H1 (cell line): ENCODE data around the gene KATNA1. TPM values are rescaled to one million over a fixed set of nuclear protein-coding genes. Genes with fewer than 3 reads are reported as not detected.

ENCODE experiments used
- CTCF ChIA-PET: fragments of 300-600 bp; sonication (Branson Sonifier 250); formaldehyde crosslinking; loops from one replicate; lab custom pipeline; 2021; ENCODE audit not compliant: partially characterized antibody; lab: Charles Lee
- POLR2A ChIA-PET: fragments of 300-600 bp; sonication (Branson Sonifier 250); formaldehyde crosslinking; loops from one replicate; lab custom pipeline; 2021; ENCODE audit warnings: inconsistent platforms; ENCODE audit not compliant: partially characterized antibody; lab: Charles Lee
- DNase-seq, 2 experiments: peaks; one replicate each; pipeline versions ENCODE4 v3.0.0 to v3.0.0-alpha.2; 2010 to 2022; ENCODE audit warnings: low spot score in 2 of 2, low read depth in 1 of 2, mixed read lengths in 1 of 2
- FAIRE-seq: peaks from 2 replicates; lab custom pipeline; 2011; peaks lifted over from hg19 to GRCh38; lab: Jason Lieb, UNC
- H2AFZ ChIP-seq: 2 replicates; pipeline ENCODE4 v1.8.1; 2012; ENCODE audit warnings: low read length, inconsistent platforms
- H2AK5ac ChIP-seq: 2 replicates; pipeline ENCODE4 v1.6.1; 2013; ENCODE audit warnings: low read depth, low read length
- H2BK120ac ChIP-seq: replicated peaks from 2 replicates; pipeline ENCODE3; 2013; ENCODE audit warnings: low read depth, low read length, inconsistent platforms
- H2BK12ac ChIP-seq: 2 replicates; pipeline ENCODE4 v1.6.1; 2013; ENCODE audit warnings: low read depth, low read length
- H2BK15ac ChIP-seq: 2 replicates; pipeline ENCODE4 v1.6.1; 2013; ENCODE audit warnings: low read length
- H2BK20ac ChIP-seq: 2 replicates; pipeline ENCODE4 v1.6.1; 2013; ENCODE audit warnings: low read length
- H2BK5ac ChIP-seq: 2 replicates; pipeline ENCODE4 v1.6.1; 2013; ENCODE audit warnings: low read depth, low read length
- H3K14ac ChIP-seq: 2 replicates; pipeline ENCODE4 v1.6.1; 2013; ENCODE audit warnings: inconsistent platforms; ENCODE audit not compliant: insufficient read length
- H3K18ac ChIP-seq: 2 replicates; pipeline ENCODE4 v1.6.1; 2013; ENCODE audit warnings: low read length; ENCODE audit errors: extremely low read depth
- H3K23ac ChIP-seq: 2 replicates; pipeline ENCODE4 v1.6.1; 2013; ENCODE audit warnings: inconsistent platforms; ENCODE audit not compliant: insufficient read length
- H3K23me2 ChIP-seq: 2 replicates; pipeline ENCODE4 v1.6.1; 2013; ENCODE audit warnings: low read depth, low read length
- H3K27ac ChIP-seq: 2 replicates; pipeline ENCODE4 v1.6.1; 2011; ENCODE audit warnings: low read depth, low read length, inconsistent platforms
- H3K27me3 ChIP-seq, 4 experiments: replicated peaks in 1 of 4; 1 replicate in 1 of 4; 2 replicates in 3 of 4; pipeline versions ENCODE4 v1.6.1 to v1.8.1; 2011 to 2013; ENCODE audit warnings: low read length in 3 of 4, mild to moderate bottlenecking in 3 of 4, inconsistent platforms in 2 of 4, mixed read lengths in 2 of 4, moderate library complexity in 1 of 4; ENCODE audit not compliant: control insufficient read depth in 3 of 4, insufficient read depth in 3 of 4; ENCODE audit errors: extremely low read depth in 1 of 4
- H3K36me3 ChIP-seq, 4 experiments: 2 replicates each; pipeline versions ENCODE4 v1.6.1 to v1.8.1; 2011 to 2013; ENCODE audit warnings: mild to moderate bottlenecking in 4 of 4, low read length in 3 of 4, moderate library complexity in 2 of 4, control low read depth in 1 of 4, inconsistent platforms in 1 of 4; ENCODE audit not compliant: insufficient read depth in 4 of 4, control insufficient read depth in 2 of 4
- H3K4ac ChIP-seq: replicated peaks from 2 replicates; pipeline ENCODE3; 2013; ENCODE audit warnings: low read length, low read depth, mixed read lengths, inconsistent platforms; ENCODE audit not compliant: insufficient read length
- H3K4me1 ChIP-seq, 4 experiments: replicated peaks in 1 of 4; 1 replicate in 1 of 4; 2 replicates in 3 of 4; pipeline versions ENCODE4 v1.6.1 to v1.8.1; 2011 to 2013; ENCODE audit warnings: low read length in 3 of 4, inconsistent platforms in 2 of 4, mixed read lengths in 1 of 4; ENCODE audit not compliant: insufficient read depth in 4 of 4, control insufficient read depth in 3 of 4
- H3K4me2 ChIP-seq, 2 experiments: 2 replicates each; pipeline versions ENCODE4 v1.6.1 to v1.8.1; 2011 to 2013; ENCODE audit warnings: low read depth in 2 of 2, low read length in 2 of 2, control low read depth in 1 of 2, inconsistent platforms in 1 of 2, mild to moderate bottlenecking in 1 of 2; ENCODE audit not compliant: insufficient read depth in 1 of 2
- H3K4me3 ChIP-seq, 4 experiments: fragments of 200-600, 300-600 bp in 1 of 4; sonication (generic), shearing (Covaris generic), sonication (Bioruptor Twin) in 1 of 4; 2 replicates each; pipeline versions ENCODE4 v1.5.1 to v1.8.1; 2011 to 2016; ENCODE audit warnings: low read length in 4 of 4, low read depth in 3 of 4, control low read depth in 2 of 4, inconsistent platforms in 2 of 4, mild to moderate bottlenecking in 2 of 4, mixed read lengths in 1 of 4, moderate library complexity in 1 of 4; ENCODE audit not compliant: insufficient read depth in 2 of 4; ENCODE audit errors: extremely low read depth in 1 of 4
- H3K56ac ChIP-seq: replicated peaks from 2 replicates; pipeline ENCODE3; 2013; ENCODE audit warnings: low read depth, mild to moderate bottlenecking, mixed read lengths, low read length, inconsistent platforms; ENCODE audit not compliant: insufficient read length
- H3K79me1 ChIP-seq: 2 replicates; pipeline ENCODE4 v1.6.1; 2013; ENCODE audit warnings: low read depth, low read length, control low read depth
- H3K79me2 ChIP-seq, 2 experiments: 2 replicates each; pipeline versions ENCODE4 v1.6.1 to v1.8.1; 2012 to 2013; ENCODE audit warnings: low read length in 2 of 2, mild to moderate bottlenecking in 2 of 2, inconsistent platforms in 1 of 2; ENCODE audit not compliant: insufficient read depth in 2 of 2, control insufficient read depth in 1 of 2
- H3K9ac ChIP-seq, 4 experiments: replicated peaks in 1 of 4; 1 replicate in 1 of 4; 2 replicates in 3 of 4; pipeline versions ENCODE4 v1.6.1 to v1.8.1; 2011 to 2013; ENCODE audit warnings: low read depth in 3 of 4, low read length in 3 of 4, control low read depth in 2 of 4, mild to moderate bottlenecking in 2 of 4, moderate library complexity in 2 of 4, inconsistent platforms in 1 of 4; ENCODE audit errors: extremely low read depth in 1 of 4
- H3K9me3 ChIP-seq, 2 experiments: 2 replicates each; pipeline versions ENCODE4 v1.6.1 to v1.8.1; 2012 to 2013; ENCODE audit warnings: mild to moderate bottlenecking in 2 of 2, moderate library complexity in 2 of 2, control low read depth in 1 of 2, inconsistent platforms in 1 of 2, low read depth in 1 of 2, low read length in 1 of 2, mixed read lengths in 1 of 2; ENCODE audit not compliant: insufficient read depth in 2 of 2
- H4K20me1 ChIP-seq, 2 experiments: replicated peaks in 1 of 2; 2 replicates each; pipeline versions ENCODE3 to v1.8.1; 2011 to 2013; ENCODE audit warnings: inconsistent platforms in 2 of 2, low read length in 2 of 2, mild to moderate bottlenecking in 1 of 2; ENCODE audit not compliant: insufficient read depth in 2 of 2, control insufficient read depth in 1 of 2
- H4K5ac ChIP-seq: 2 replicates; pipeline ENCODE4 v1.6.1; 2013; ENCODE audit warnings: low read length, low read depth, mixed read lengths, inconsistent platforms; ENCODE audit not compliant: insufficient read length
- H4K8ac ChIP-seq: 2 replicates; pipeline ENCODE4 v1.8.0; 2013; ENCODE audit warnings: mild to moderate bottlenecking, moderate library complexity, low read length, inconsistent platforms; ENCODE audit not compliant: insufficient read depth; ENCODE audit errors: extremely low read depth
- H4K91ac ChIP-seq: replicated peaks from 2 replicates; pipeline ENCODE3; 2013; ENCODE audit warnings: low read length, mixed read lengths, inconsistent platforms; ENCODE audit not compliant: insufficient read length
- TAF7 ChIP-seq: optimal IDR thresholded peaks from 2 replicates; pipeline ENCODE3; 2011; ENCODE audit warnings: low read depth, mild to moderate bottlenecking, inconsistent platforms, low read length, moderate library complexity, borderline replicate concordance
- TEAD4 ChIP-seq: IDR thresholded peaks from 2 replicates; pipeline ENCODE4 v1.6.1; 2012; ENCODE audit warnings: low read depth, low read length, inconsistent platforms, mixed read lengths
- WGBS, 2 experiments: shearing (Covaris generic) in 1 of 2; methylation state at CpG; one replicate each; pipeline versions ENCODE4 v1.1.6 to v1.1.7; 2013 to 2015; ENCODE audit warnings: low lambda C conversion rate in 2 of 2, mixed read lengths in 2 of 2, inconsistent platforms in 1 of 2, low coverage in 1 of 2, missing lambda C conversion rate in 1 of 2; ENCODE audit not compliant: insufficient replicate concordance in 2 of 2, insufficient coverage in 1 of 2, insufficient read length in 1 of 2; ENCODE audit errors: extremely low coverage in 1 of 2, missing lambda C conversion rate in 1 of 2; 5-methylcytosine and 5-hydroxymethylcytosine counted together
- polyA plus RNA-seq, 7 experiments: library from polyadenylated mRNA; depleted of rRNA in 3 of 7; stranded (reverse) in 5 of 7; unstranded in 2 of 7; fragments of >200 nt in 5 of 7; fragments of 200-250 nt in 2 of 7; gene quantifications; 1 replicate in 5 of 7; 2 replicates in 1 of 7; 4 replicates in 1 of 7; pipeline versions ENCODE4 v1.2.1 to v1.2.3, GENCODE V29; 2011 to 2013; ENCODE audit warnings: missing spikeins in 2 of 7, mixed read lengths in 2 of 7
- total RNA-seq: library from RNA; stranded (reverse); fragmentation: NEBNext Ultra II Directional; extraction: Animal tissue kit (Norgen Biotek cat#: 25700); gene quantifications from 2 replicates; pipeline ENCODE4 v1.2.1, GENCODE V29; 2021

Gene KATNA1
- total and polyA plus RNA-seq, 2 of the 8 experiments (the other 6 are each of a cell fraction or from before 2014, with no cell fraction given): 7.6 to 20.3 TPM

DNA sequence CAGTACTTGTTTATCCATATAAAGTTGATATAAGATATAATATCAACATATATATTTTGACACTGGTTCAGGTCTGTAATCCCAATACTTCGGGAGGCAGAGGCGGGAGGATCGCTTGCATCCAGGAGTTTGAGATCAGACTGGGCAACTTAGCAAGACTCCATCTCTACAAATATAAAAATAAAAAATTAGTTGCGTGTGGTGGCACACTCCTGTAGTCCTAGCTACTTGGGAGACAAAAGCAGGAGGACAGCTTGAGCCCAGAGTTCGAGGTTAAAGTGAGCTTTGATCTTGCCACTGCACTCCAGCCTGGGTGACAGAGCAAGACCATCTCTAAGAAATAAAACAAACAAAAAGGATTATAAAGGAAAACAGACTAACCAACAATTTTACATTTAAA lies 8.9 kb upstream of the KATNA1 start:
- H2AK5ac ChIP-seq: no peak overlapping the region
- H3K56ac ChIP-seq: no peak overlapping the region
- no peak overlapping the region for H2BK15ac ChIP-seq
- no peak overlapping the region for H4K91ac ChIP-seq
- H4K20me1 ChIP-seq: no peaks in the 10 kb centered on the region
- ChIA-PET POLR2A (interaction anchor here (1.4 kb wide), 1 partner anchor 9 kb away, joined by 6 read pairs; the partner anchor contains the start of gene KATNA1), CTCF (no interaction called here)
- no peak overlapping the region for H3K4me2 ChIP-seq
- no peak overlapping the region for H3K14ac ChIP-seq
- no peak for FAIRE-seq
- H3K27me3 ChIP-seq: no peaks in the 10 kb centered on the region
- H3K4me3 ChIP-seq: no peak overlapping the region
- 88% methylated on average over 5 of the region's 5 CpGs; no CpG with 5 or more reads in 1 of the 2 experiments for WGBS, 2 experiments
- no peak overlapping the region for H4K5ac ChIP-seq
- H3K4ac ChIP-seq: no peak overlapping the region
- H3K79me1 ChIP-seq: no peaks in the 10 kb centered on the region
- H2BK20ac ChIP-seq: no peak overlapping the region
- H3K18ac ChIP-seq: no peak overlapping the region
- no peak overlapping the region for H2BK5ac ChIP-seq
- no peak overlapping the region for H2BK120ac ChIP-seq
- H3K23me2 ChIP-seq: no peaks in the 10 kb centered on the region
- no peaks in the 10 kb centered on the region for H3K79me2 ChIP-seq
- H3K36me3 ChIP-seq: peaks cover 6 to 14% (median 8%) of the 10 kb centered on the region in 4 experiments; a peak in 6 of 8 replicates
- no peak for DNase-seq
- H3K27ac ChIP-seq: no peak overlapping the region
- no peak overlapping the region for H2BK12ac ChIP-seq
- no peak overlapping the region for H2AFZ ChIP-seq
- H3K9ac ChIP-seq: no peak overlapping the region
- no peak overlapping the region for H4K8ac ChIP-seq
- no peaks in the 10 kb centered on the region for H3K4me1 ChIP-seq
- H3K23ac ChIP-seq: no peak overlapping the region
- H3K9me3 ChIP-seq: no peaks in the 10 kb centered on the region
- TF ChIP-seq TEAD4: no peak
- no peak for TF ChIP-seq TAF7
